Peyer's patch (tissue), 4 donors: ENCODE data around the gene ARID5A.

ENCODE experiments used
- POLR2A ChIP-seq, 2 donors: fragments of 450-650 bp; IDR thresholded peaks; one replicate each; pipeline ENCODE4 v1.5.1; 2017; ENCODE audit warnings: antibody characterized with exemption in 2 of 2, mild to moderate bottlenecking in 2 of 2, moderate library complexity in 2 of 2
- TF ChIP-seq, protein P1 (sequence below), 6 experiments: fragments of 450-650 bp in 4 of 6; fragments of 200-600 bp in 2 of 6; sonication (generic) in 1 of 6; IDR thresholded peaks; one replicate each; pipeline ENCODE4 v1.5.1; 2017 to 2019; ENCODE audit warnings: antibody characterized with exemption in 6 of 6, mild to moderate bottlenecking in 3 of 6, moderate library complexity in 1 of 6

DNA sequence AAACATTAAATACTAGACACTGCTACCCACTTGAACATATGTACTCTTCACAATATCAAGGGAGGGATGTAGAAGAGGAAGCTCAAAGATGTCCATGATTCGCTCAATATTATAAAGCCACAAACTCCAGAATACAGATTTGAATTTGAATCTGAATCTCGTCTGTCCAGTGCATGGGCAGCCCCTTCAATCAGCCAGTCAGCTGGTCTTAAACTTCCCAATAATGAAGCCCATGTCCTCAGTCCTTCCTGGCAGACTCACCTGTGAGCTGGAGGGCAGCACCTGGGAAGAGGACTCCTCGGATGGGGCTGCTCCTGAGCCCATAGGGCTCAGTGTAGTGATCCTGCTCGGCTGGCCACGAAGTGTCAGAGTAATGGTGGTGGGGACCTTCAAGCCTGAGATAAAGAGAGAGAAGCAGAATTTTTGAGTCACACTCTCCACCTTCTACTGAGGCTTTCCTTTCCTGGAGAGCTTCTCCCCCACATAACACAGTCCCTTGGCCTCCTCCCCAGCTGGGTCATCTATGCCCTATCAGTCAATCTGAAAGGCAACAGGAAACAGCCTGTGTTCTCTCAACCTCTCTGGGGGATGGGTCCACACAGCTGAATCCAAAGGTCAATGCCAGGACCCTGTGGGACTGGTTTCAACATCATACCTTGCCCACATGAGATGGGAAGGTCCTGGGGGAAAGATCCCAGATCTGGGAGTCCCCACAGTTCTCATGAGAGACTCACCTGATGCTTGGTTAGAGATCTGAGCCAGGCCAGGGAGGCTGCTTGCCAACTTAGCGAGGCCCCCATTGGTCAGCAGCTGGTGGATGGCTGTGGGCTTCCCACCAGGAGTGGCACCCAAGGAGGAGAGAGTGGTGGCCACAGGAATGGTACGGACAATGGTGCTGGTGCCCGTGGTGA is 65.1 kb downstream of the ARID5A start:
- TF ChIP-seq, protein P1, sequence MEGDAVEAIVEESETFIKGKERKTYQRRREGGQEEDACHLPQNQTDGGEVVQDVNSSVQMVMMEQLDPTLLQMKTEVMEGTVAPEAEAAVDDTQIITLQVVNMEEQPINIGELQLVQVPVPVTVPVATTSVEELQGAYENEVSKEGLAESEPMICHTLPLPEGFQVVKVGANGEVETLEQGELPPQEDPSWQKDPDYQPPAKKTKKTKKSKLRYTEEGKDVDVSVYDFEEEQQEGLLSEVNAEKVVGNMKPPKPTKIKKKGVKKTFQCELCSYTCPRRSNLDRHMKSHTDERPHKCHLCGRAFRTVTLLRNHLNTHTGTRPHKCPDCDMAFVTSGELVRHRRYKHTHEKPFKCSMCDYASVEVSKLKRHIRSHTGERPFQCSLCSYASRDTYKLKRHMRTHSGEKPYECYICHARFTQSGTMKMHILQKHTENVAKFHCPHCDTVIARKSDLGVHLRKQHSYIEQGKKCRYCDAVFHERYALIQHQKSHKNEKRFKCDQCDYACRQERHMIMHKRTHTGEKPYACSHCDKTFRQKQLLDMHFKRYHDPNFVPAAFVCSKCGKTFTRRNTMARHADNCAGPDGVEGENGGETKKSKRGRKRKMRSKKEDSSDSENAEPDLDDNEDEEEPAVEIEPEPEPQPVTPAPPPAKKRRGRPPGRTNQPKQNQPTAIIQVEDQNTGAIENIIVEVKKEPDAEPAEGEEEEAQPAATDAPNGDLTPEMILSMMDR (IDR thresholded peaks at IDR 0.05): no peak
- TF ChIP-seq POLR2A (IDR thresholded peaks at IDR 0.05): no peak
